IPS-20b (cell line): ENCODE measurements around the gene NFIC.

Experiments used
- H3K27ac ChIP-seq: one replicate; pipeline ENCODE4 v1.5.1; 2013; ENCODE audit warnings: low read length
- H3K27me3 ChIP-seq: 2 replicates; pipeline ENCODE4 v1.6.1; 2013; ENCODE audit warnings: mild to moderate bottlenecking, low read length, inconsistent platforms; ENCODE audit not compliant: insufficient read depth
- H3K36me3 ChIP-seq: 2 replicates; pipeline ENCODE4 v1.6.1; 2013; ENCODE audit warnings: low read depth, mild to moderate bottlenecking, inconsistent platforms, low read length, moderate library complexity; ENCODE audit not compliant: insufficient read depth
- H3K4me1 ChIP-seq: 2 replicates; pipeline ENCODE4 v1.6.1; 2013; ENCODE audit warnings: mild to moderate bottlenecking, control low read depth, inconsistent platforms, low read length, moderate library complexity; ENCODE audit not compliant: insufficient read depth
- H3K4me3 ChIP-seq: 2 replicates; pipeline ENCODE4 v1.5.1; 2013; ENCODE audit warnings: mild to moderate bottlenecking, low read length, inconsistent platforms
- H3K9ac ChIP-seq: 2 replicates; pipeline ENCODE4 v1.6.1; 2013; ENCODE audit warnings: low read depth, mild to moderate bottlenecking, inconsistent platforms, low read length, moderate library complexity
- H3K9me3 ChIP-seq: 2 replicates; pipeline ENCODE4 v1.6.1; 2013; ENCODE audit warnings: mild to moderate bottlenecking, low read depth, low read length, inconsistent platforms; ENCODE audit not compliant: insufficient read depth

Gene NFIC

GRCh38 chr19:3431760-3432397 is 65.5 kb downstream of the NFIC start:
- H3K4me3 ChIP-seq = no peak overlapping the region
- H3K27me3 ChIP-seq = no peaks in the 10 kb centered on the region
- no peaks in the 10 kb centered on the region for H3K9me3 ChIP-seq
- H3K4me1 ChIP-seq = no peaks in the 10 kb centered on the region
- no peaks in the 10 kb centered on the region for H3K36me3 ChIP-seq
- no peak overlapping the region for H3K9ac ChIP-seq
- no peak overlapping the region for H3K27ac ChIP-seq

DNA sequence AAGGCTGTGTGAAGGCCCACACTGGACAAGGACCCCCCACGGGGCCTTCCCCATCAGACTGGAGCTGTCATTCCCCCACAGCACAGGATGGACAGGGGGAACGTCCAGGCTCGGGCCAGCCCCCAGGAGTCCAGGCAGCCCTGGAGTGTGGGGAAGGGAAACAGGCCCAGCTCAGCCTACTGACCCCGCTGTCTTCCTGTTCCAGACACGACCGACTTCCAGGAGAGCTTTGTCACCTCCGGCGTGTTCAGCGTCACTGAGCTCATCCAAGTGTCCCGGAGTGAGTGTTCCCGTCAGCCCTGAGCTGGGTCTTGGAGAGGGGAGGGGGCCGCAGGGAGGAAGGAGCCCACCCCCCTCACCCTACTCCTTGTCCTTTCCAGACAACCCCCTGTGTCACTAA is 66.9 kb downstream of the NFIC start:
- Histone ChIP-seq H3K4me3 (no peak overlapping the region), H3K4me1 (no peaks in the 10 kb centered on the region), H3K36me3 (no peaks in the 10 kb centered on the region), H3K9ac (no peak overlapping the region), H3K9me3 (no peaks in the 10 kb centered on the region), H3K27ac (no peak overlapping the region), H3K27me3 (no peaks in the 10 kb centered on the region)

GRCh38 chr19:3433805-3434540 is 67.6 kb downstream of the NFIC start:
- Histone ChIP-seq H3K9ac (peak overlapping the region; percentile 85; the same call in 1 of the 2 replicates), H3K4me3 (peak overlapping the region; percentile 76; the same call in 1 of the 2 replicates), H3K4me1 (no peaks in the 10 kb centered on the region), H3K27me3 (no peaks in the 10 kb centered on the region), H3K9me3 (no peaks in the 10 kb centered on the region), H3K27ac (no peak overlapping the region), H3K36me3 (no peaks in the 10 kb centered on the region)

GRCh38 chr19:3434630-3435553 is 68.5 kb downstream of the NFIC start:
- peak overlapping the region; percentile 76 for H3K4me3 ChIP-seq
- peak overlapping the region; percentile 74 for H3K27ac ChIP-seq
- H3K36me3 ChIP-seq = no peaks in the 10 kb centered on the region
- H3K9ac ChIP-seq = peak overlapping the region; percentile 85
- H3K4me1 ChIP-seq = no peaks in the 10 kb centered on the region
- no peaks in the 10 kb centered on the region for H3K27me3 ChIP-seq
- H3K9me3 ChIP-seq = no peaks in the 10 kb centered on the region

DNA sequence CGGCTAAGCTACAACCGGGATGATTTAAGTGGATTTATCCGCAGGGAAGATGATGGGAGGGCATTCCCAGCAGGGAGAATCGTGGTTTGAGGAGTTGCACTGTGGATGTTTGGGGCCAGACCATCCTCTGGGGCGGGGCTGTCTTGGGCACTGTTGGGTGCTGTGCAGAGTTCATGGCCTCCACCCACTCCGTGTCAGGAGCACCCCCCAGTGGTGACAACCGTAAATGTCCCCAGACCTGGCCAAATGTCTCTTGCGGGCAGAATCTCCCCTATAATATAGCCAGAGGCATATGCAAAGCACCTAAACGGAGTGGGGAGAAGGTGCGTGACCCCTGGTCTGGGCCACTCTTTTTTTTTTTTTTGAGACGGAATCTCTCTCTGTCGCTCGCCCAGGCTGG is 73.7 kb downstream of the NFIC start:
- no peaks in the 10 kb centered on the region for H3K9me3 ChIP-seq
- H3K9ac ChIP-seq = no peak overlapping the region
- H3K36me3 ChIP-seq = no peaks in the 10 kb centered on the region
- no peak overlapping the region for H3K4me3 ChIP-seq
- no peaks in the 10 kb centered on the region; the same call in 1 of the 2 replicates for H3K27me3 ChIP-seq
- no peak overlapping the region for H3K27ac ChIP-seq
- H3K4me1 ChIP-seq = peaks cover 6% of the 10 kb centered on the region; the same call in 1 of the 2 replicates

- Histone ChIP-seq H3K9ac (no peak overlapping the region), H3K4me3 (no peak overlapping the region), H3K27ac (no peak overlapping the region), H3K27me3 (peaks cover 7% of the 10 kb centered on the region; the same call in 1 of the 2 replicates), H3K36me3 (no peaks in the 10 kb centered on the region), H3K9me3 (no peaks in the 10 kb centered on the region), H3K4me1 (peaks cover 6% of the 10 kb centered on the region; the same call in 1 of the 2 replicates)
Measured at GRCh38 chr19:3441089-3441985, 75.0 kb downstream of the NFIC start.

- no peak overlapping the region for H3K9ac ChIP-seq
- no peak overlapping the region for H3K4me3 ChIP-seq
- peaks cover 7% of the 10 kb centered on the region; the same call in 1 of the 2 replicates for H3K27me3 ChIP-seq
- no peaks in the 10 kb centered on the region for H3K36me3 ChIP-seq
- H3K27ac ChIP-seq = no peak overlapping the region
- no peaks in the 10 kb centered on the region for H3K9me3 ChIP-seq
- peaks cover 6% of the 10 kb centered on the region; the same call in 1 of the 2 replicates for H3K4me1 ChIP-seq
Measured at GRCh38 chr19:3441986-3442329, 75.6 kb downstream of the NFIC start.

GRCh38 chr19:3442487-3443071 is 76.2 kb downstream of the NFIC start:
- H3K9me3 ChIP-seq = no peaks in the 10 kb centered on the region
- H3K27me3 ChIP-seq = peaks cover 7% of the 10 kb centered on the region; the same call in 1 of the 2 replicates
- peaks cover 6% of the 10 kb centered on the region; the same call in 1 of the 2 replicates for H3K4me1 ChIP-seq
- no peaks in the 10 kb centered on the region for H3K36me3 ChIP-seq
- H3K27ac ChIP-seq = no peak overlapping the region
- no peak overlapping the region for H3K4me3 ChIP-seq
- H3K9ac ChIP-seq = no peak overlapping the region

- H3K9ac ChIP-seq = peak overlapping the region; percentile 46; the same call in 1 of the 2 replicates
- H3K9me3 ChIP-seq = no peaks in the 10 kb centered on the region
- H3K4me3 ChIP-seq = peak overlapping the region; percentile 48; the same call in 1 of the 2 replicates
- no peaks in the 10 kb centered on the region for H3K36me3 ChIP-seq
- peaks cover 6% of the 10 kb centered on the region; the same call in 1 of the 2 replicates for H3K4me1 ChIP-seq
- H3K27ac ChIP-seq = no peak overlapping the region
- peaks cover 7% of the 10 kb centered on the region; the same call in 1 of the 2 replicates for H3K27me3 ChIP-seq
Measured at GRCh38 chr19:3443840-3444694, 77.7 kb downstream of the NFIC start.
